MCF 10A (cell line): ENCODE results near the gene COPS3. TPM values are rescaled to one million over a fixed set of nuclear protein-coding genes. Genes with fewer than 3 reads are reported as not detected.

Experiments
- BruUV-seq: library from RNA; stranded (reverse); fragments of 400-500 nt; replicated peaks from 2 replicates; lab custom pipeline; 2021; lab: Mats Ljungman, UMichigan
- CTCF ChIA-PET: fragments of 300-600 bp; sonication (Branson Sonifier 250); formaldehyde crosslinking; extraction: SDS; loops from one replicate; lab custom pipeline; 2021; ENCODE audit warnings: antibody characterized with exemption, inconsistent platforms; lab: Yijun Ruan, JAX
- POLR2A ChIA-PET: fragments of 300-600, 350-650 bp; sonication (Branson Sonifier 250); formaldehyde crosslinking; extraction: SDS; loops from one replicate; lab custom pipeline; 2020; ENCODE audit warnings: antibody characterized with exemption, inconsistent platforms; lab: Yijun Ruan, JAX
- DNase-seq: peaks from one replicate; pipeline ENCODE4 v3.0.0-alpha.2; 2018; ENCODE audit not compliant: unreplicated experiment
- H3K27ac Mint-ChIP-seq: one replicate; pipeline ENCODE4 v1.8.0; 2022; ENCODE audit warnings: mild to moderate bottlenecking, low read depth, mixed read lengths; ENCODE audit not compliant: unreplicated experiment
- H3K27me3 Mint-ChIP-seq: one replicate; pipeline ENCODE4 v1.8.0; 2022; ENCODE audit warnings: mixed read lengths; ENCODE audit not compliant: insufficient read depth, unreplicated experiment
- H3K36me3 Mint-ChIP-seq: one replicate; pipeline ENCODE4 v1.8.0; 2022; ENCODE audit warnings: mild to moderate bottlenecking, moderate library complexity, mixed read lengths; ENCODE audit not compliant: insufficient read depth, unreplicated experiment
- H3K4me1 Mint-ChIP-seq: one replicate; pipeline ENCODE4 v1.8.0; 2022; ENCODE audit warnings: mixed read lengths; ENCODE audit not compliant: insufficient read depth, unreplicated experiment
- H3K4me3 Mint-ChIP-seq: one replicate; pipeline ENCODE4 v1.8.0; 2022; ENCODE audit warnings: mild to moderate bottlenecking, moderate library complexity, mixed read lengths; ENCODE audit not compliant: unreplicated experiment
- H3K9me3 Mint-ChIP-seq: one replicate; pipeline ENCODE4 v1.8.0; 2022; ENCODE audit warnings: mixed read lengths; ENCODE audit not compliant: unreplicated experiment
- intact Hi-C: fragments of 100-400 bp; cut with micrococcal nuclease; formaldehyde crosslinking; loops from 2 replicates; pipeline ENCODE4 v1.14.1; 2022
- total RNA-seq: library from RNA; stranded (reverse); gene quantifications from 2 replicates; pipeline ENCODE4 v1.2.3, GENCODE V29; 2022
- TF ChIP-seq, protein P1 (sequence below): fragments of 200-600 bp; IDR thresholded peaks from one replicate; pipeline ENCODE4 v1.8.0; 2022; ENCODE audit warnings: antibody characterized with exemption, mild to moderate bottlenecking; ENCODE audit not compliant: unreplicated experiment

Gene COPS3
- total RNA-seq, 1 experiment from 2014 or later, result 91.8 TPM

DNA sequence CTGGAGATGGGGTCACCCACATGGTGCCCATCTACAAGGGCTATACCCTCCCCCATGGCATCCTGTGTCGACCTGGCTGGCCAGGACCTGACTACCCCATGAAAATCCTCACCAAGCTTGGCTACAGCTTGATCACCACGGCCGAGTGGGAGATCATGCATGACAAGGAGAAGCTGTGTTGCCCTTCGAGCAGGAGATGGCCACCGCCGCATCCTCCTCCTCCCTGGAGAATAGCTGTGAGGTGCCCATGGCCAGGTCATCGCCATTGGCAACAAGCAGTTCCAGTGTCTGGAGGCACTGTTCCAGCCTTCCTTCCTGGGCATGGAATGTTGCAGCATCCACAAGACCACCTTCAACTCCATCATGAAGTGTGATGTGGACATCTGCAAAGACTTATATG lies 38.8 kb downstream of the COPS3 start:
- ChIA-PET CTCF (no interaction called here), POLR2A (no interaction called here)
- BruUV-seq, result no TSS peak
- no peak overlapping the region for H3K4me3 Mint-ChIP-seq
- intact Hi-C loops, result no loop called here
- H3K9me3 Mint-ChIP-seq, result no peaks in the 10 kb centered on the region
- TF ChIP-seq, protein P1, sequence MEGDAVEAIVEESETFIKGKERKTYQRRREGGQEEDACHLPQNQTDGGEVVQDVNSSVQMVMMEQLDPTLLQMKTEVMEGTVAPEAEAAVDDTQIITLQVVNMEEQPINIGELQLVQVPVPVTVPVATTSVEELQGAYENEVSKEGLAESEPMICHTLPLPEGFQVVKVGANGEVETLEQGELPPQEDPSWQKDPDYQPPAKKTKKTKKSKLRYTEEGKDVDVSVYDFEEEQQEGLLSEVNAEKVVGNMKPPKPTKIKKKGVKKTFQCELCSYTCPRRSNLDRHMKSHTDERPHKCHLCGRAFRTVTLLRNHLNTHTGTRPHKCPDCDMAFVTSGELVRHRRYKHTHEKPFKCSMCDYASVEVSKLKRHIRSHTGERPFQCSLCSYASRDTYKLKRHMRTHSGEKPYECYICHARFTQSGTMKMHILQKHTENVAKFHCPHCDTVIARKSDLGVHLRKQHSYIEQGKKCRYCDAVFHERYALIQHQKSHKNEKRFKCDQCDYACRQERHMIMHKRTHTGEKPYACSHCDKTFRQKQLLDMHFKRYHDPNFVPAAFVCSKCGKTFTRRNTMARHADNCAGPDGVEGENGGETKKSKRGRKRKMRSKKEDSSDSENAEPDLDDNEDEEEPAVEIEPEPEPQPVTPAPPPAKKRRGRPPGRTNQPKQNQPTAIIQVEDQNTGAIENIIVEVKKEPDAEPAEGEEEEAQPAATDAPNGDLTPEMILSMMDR, result no peak
- no peak for DNase-seq
- H3K27ac Mint-ChIP-seq, result no peak overlapping the region
- no peaks in the 10 kb centered on the region for H3K27me3 Mint-ChIP-seq
- H3K4me1 Mint-ChIP-seq, result no peaks in the 10 kb centered on the region
- peaks cover 34% of the 10 kb centered on the region for H3K36me3 Mint-ChIP-seq

DNA sequence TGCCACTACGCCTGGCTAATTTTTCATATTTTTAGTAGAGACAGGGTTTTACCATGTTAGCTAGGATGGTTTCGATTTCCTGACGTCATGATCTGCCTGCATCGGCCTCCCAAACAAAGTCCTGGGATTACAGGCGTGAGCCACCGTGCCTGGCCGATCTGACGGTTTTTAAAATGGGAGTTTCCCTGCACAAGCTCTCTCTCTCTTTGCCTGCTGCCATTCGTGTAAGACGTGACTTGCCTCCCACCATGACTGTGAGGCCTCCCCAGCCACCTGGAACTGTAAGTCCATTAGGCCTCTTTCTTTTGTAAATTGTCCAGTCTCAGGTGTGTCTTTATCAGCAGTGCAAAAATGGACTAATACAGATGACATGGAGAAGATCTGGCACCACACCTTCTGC lies 39.4 kb downstream of the COPS3 start:
- Mint-ChIP-seq H3K9me3 (no peaks in the 10 kb centered on the region), H3K4me1 (no peaks in the 10 kb centered on the region), H3K4me3 (no peak overlapping the region), H3K36me3 (peaks cover 30% of the 10 kb centered on the region), H3K27ac (no peak overlapping the region), H3K27me3 (no peaks in the 10 kb centered on the region)
- intact Hi-C loops, result no loop called here
- no TSS peak for BruUV-seq
- ChIA-PET POLR2A (no interaction called here), CTCF (no interaction called here)
- DNase-seq, result no peak
- TF ChIP-seq, protein P1, result no peak

DNA sequence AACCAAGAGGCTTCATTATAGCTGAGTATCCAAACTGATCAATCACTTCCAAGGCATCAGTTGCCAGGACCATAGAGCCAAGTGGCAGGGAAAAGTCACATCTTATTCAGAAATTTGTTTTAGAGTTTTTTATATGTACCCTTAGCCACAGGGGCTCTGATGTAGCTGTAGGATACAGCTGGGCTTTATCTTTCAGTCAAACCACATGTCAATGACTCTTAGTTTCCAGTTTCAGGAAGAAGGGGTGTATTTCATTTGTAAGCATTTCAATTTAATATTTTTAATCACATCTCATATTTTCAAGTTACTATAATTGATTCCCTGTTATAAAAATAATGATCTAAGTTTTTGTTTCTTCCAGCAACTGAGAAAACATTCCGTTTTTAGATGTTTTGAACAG lies 41.2 kb downstream of the COPS3 start:
- ChIA-PET POLR2A (interaction anchor here (0.7 to 1.1 kb wide), 2 partner anchors 15 to 37 kb away, joined by 3 read pairs; no protein-coding TSS in a partner anchor), CTCF (no interaction called here)
- TF ChIP-seq, protein P1, result no peak
- H3K4me3 Mint-ChIP-seq, result no peak overlapping the region
- no peak overlapping the region for H3K27ac Mint-ChIP-seq
- peaks cover 13% of the 10 kb centered on the region for H3K4me1 Mint-ChIP-seq
- peaks cover 15% of the 10 kb centered on the region for H3K36me3 Mint-ChIP-seq
- no TSS peak for BruUV-seq
- H3K27me3 Mint-ChIP-seq, result no peaks in the 10 kb centered on the region
- H3K9me3 Mint-ChIP-seq, result no peaks in the 10 kb centered on the region
- intact Hi-C loops, result no loop called here
- DNase-seq, result no peak

DNA sequence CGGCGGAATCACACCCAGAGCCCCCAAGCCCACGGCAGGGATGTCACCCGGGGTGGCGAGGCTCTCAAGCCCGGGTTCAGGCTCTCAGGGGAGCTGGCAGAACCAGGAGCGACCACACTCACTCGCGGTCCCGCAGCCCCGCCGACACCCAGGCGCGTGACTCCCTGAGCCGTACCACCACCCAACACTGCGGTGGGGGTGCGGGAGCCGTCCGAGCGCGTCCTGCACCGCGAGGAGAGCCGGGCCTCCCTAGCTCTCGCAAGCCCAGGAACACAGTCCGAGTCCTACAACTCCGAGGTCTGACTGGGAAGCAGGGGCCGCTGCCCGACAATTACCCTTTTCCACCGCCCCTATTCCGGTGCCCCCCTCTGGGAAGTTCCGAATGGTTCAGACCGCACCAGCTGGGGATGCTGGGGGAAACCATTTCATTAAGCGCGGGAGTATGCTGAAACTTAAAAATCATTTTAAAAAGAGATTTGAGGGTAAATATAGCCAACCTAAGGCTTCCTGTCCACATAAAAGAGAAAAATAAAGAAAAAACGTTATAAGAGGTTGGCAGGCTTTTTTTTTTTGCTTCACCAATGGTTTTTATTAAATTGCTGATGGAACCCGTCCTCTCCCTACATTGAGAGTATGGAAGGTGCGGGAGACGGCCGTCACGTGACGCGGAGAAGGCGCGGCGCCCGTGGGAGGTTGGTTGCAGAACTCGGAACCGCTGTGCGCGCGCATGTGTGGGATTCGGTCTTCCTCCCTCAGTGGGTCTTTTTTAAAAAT lies 43.8 kb downstream of the COPS3 start, which contains the start of gene FLCN:
Gene FLCN (minus strand): TSS at position 143 of the 774 bp plus-strand sequence. CDS start 9,031 bp downstream, outside the sequence.
- no TSS peak for BruUV-seq
- POLR2A ChIA-PET, result interaction anchor here (0.6 to 4.2 kb wide), 19 partner anchors 9 to 809 kb away, joined by 3 to 19 read pairs (median 3); partner anchors contain the start of genes COPS3 and PLD6
- Mint-ChIP-seq H3K4me3 (peak within 1 kb of the TSS; percentile 82), H3K27ac (peak within 1 kb of the TSS; percentile 100), H3K27me3 (no peaks in the 10 kb centered on the region), H3K9me3 (no peaks in the 10 kb centered on the region), H3K36me3 (peaks cover 23% of the 10 kb centered on the region), H3K4me1 (peaks cover 13% of the 10 kb centered on the region)
- DNase-seq, result peak; percentile 81
- intact Hi-C loops, result no loop called here
- CTCF ChIA-PET, result interaction anchor here (0.6 kb wide), 3 partner anchors 25 to 504 kb away, joined by 3 to 6 read pairs (median 4); no protein-coding TSS in a partner anchor
- TF ChIP-seq, protein P1, result no peak
